GM18870 (cell line): ENCODE measurements around the gene EYA4.

Source experiments
- ATAC-seq: cut with Tn5 transposase; IDR thresholded peaks from one replicate; pipeline ENCODE4 v1.9.1; 2021; ENCODE audit warnings: moderate library complexity; ENCODE audit not compliant: unreplicated experiment

Gene EYA4

DNA sequence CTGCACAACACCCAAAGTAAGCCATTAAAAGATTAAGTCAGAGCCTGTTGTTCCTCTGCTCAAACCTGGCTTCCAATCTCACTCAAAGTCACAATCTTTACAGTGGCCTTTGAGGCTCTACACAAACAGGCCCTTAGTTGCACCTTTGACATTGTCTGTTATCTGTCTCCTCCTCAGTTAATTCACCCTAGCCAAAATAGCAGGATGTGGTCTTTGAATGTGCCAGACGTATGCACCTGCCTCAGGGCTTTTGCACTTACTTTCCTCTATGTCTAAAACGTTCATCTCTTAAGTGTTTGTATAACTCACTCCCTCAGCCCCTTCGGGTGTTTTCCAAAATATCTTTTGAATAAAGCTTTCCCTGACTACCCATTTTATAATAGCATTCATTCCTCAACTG, 107.7 kb downstream of the EYA4 start:
- no peak for ATAC-seq

- no peak for ATAC-seq
Observed at GRCh38 chr6:133350928-133351327, 109.8 kb downstream of the EYA4 start.

DNA sequence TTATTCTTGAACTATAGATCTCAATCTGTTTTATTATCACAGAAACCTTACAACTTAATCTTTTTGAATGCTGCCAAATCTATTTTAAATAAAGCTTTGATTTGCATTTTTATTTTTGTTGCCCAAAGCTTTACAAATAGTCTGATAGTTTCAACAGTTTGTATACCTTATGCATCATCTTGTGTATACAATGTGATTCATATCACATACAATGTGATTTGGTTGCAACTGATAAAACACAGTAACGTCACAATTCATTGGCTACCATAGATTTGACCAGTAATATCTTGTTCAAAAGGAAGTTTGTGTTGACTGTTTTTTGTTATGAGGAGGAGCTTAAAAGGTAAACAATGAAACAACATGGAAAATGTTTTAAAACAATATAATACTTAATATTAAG, 110.9 kb downstream of the EYA4 start:
- no peak for ATAC-seq

DNA sequence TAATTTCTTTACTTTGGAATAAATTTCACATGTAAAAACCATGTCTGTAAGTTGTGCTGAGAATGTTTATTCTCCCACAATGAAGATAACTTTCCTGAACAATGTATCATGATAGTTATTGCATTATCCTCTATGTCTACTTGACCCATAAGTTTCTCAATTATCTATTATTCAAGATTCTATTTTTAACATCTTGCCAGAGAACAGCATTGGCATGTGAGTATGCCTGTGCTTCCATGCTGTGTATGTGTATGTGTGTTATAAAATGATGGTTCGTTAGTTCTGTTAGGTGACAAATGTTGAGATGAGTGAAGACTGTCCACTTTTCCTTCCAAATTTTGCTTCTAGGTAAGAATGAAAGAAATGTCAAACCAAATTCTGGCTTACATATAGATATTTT, 111.9 kb downstream of the EYA4 start:
- no peak for ATAC-seq

DNA sequence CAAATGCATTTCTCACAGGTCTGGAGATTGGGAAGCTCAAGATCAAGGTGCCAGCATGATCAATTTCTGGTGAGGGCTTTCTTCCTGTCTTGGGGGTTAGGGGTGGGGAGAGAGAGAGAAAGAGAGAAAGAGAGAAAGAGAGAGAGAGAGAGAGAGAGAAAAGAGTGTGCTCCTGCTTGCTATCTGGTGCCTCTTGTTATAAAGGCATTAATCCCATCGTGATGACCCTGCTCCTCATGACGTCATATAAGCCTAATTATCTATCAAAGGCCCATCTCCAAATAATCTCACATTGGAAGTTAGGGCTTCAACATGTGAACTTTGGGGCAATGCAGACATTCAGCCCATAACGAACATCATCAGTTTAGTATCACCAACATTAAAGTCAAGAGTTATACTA, 114.8 kb downstream of the EYA4 start:
- ATAC-seq: no peak

DNA sequence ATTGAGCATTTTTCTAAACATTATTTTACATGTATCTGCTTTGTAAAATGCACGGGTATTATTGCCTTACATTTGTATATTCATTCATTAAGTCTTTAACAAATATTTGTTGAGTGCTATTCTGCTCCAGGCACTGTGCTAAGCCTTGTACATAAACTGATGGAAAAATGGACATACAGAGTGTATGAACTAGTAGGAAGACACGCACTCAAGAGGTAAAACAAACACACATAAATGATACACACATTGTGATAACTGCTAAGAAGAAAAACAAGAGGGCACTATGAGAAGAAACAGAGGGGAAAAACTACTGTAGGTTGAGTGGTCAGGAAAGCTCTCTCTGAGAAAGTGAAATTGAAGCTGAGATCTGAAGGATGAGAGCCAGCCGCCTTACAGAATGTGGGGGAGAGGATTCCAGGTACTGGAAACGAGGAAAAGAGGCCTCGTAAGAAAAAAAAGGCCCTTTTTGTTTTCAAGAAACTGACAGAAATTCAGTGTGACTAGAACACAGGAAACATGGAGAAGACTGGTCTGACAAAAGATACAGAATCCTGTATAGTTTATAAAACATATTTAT, 117.5 kb downstream of the EYA4 start:
- ATAC-seq: no peak

GRCh38 chr6:133359256-133359655, 118.1 kb downstream of the EYA4 start:
- no peak for ATAC-seq

- ATAC-seq: no peak
Observed at GRCh38 chr6:133359760-133360159, 118.6 kb downstream of the EYA4 start.

GRCh38 chr6:133360194-133360593, 119.0 kb downstream of the EYA4 start:
- ATAC-seq: no peak

DNA sequence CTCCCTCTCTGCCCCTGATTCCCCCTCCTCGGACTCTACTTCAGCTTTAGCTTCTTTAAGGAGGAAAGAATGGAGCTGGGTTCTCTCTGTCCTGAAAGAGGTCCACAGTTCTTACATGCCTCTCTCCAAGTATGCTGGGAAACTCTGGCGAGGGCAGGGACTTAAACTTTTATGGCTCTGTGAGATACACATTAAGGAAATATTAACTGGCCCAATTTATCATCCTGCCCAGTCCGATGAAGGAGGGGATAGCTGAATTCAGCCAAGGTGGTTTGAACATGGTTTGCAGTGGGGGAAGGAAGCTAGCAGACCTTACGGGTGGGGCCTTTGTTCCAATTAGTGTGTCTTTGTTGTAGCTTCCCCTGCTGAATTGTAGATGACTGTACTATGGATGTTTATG, 121.7 kb downstream of the EYA4 start:
- ATAC-seq: no peak

DNA sequence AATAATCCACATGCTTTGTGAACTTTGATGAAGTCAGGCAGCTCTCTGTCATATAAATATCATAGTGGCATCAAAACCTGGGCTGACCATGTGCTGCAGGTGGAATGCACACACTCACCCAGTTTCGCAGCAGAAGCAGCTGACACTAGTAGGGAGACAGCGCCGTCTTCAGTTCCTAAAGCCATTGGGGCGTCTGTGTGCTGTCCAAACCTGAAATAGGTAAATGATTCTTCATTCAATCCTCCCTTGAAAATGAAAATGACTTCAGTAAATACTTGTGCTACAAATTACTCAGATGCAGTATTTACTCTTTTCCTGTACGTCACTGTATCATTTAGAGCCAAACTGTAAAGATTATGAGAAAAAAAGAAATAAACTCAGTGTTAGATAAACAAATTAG, 127.5 kb downstream of the EYA4 start:
- ATAC-seq: no peak

DNA sequence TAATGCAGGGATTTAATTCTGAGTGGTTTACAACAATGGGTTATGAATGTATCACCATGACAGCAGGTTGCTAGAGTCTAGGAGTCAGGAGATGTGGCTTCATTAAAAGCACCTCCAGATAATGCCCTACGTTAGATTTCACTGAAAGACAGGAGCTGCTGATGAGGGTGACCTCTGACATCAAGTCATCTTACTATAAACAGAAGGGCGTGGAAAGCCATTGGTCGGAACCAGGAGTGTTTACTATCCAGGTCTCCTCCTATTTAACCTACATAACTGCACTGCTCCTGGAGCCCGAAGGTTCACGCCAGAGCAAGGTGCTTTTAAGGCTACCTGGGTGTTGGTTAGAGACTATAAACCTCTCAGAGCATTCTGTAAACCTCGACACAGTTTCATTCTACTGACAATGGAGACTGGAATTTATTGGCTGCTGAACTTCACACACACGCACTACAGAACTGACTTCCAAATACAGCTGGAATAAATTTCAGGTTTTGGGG, 128.7 kb downstream of the EYA4 start:
- ATAC-seq: no peak

DNA sequence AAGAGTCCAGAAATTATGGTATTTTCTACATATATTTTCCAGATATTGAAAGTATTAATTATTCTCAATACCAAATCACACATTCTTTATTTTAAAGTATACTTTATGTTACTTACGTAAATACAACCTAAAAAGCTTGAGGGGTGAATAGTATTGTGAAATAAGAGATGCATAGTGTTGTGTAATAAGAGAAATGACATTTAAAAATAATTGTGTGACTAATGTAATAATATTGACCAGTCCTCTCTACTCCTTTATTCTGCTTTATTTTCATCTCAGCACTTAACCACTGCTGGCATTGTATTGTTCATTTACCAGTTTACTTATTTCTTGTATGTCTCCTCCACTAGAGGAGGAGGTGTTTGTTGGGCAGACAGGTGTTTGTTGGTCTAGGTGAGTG, 135.6 kb downstream of the EYA4 start:
- no peak for ATAC-seq

DNA sequence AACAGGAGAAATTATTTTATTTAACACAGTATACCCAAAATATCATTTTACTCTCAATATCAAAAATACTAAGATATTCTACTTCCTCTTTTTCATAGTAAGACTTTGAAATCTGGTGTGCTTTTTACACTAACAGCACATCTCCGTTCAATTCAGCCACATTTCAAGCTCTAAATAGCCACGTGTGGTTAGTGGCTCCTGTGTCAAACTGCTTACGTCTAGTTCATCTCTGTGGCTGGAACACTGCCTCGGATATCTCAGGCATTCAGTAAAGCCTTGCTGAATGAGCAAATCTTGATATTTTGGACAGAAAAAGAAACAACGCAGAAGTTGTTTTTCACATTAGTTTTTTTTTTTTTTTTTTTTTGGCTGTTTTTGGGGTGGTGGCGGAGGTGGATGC, 136.1 kb downstream of the EYA4 start:
- no peak for ATAC-seq

- no peak for ATAC-seq
Observed at GRCh38 chr6:133380047-133380446, 138.9 kb downstream of the EYA4 start.

DNA sequence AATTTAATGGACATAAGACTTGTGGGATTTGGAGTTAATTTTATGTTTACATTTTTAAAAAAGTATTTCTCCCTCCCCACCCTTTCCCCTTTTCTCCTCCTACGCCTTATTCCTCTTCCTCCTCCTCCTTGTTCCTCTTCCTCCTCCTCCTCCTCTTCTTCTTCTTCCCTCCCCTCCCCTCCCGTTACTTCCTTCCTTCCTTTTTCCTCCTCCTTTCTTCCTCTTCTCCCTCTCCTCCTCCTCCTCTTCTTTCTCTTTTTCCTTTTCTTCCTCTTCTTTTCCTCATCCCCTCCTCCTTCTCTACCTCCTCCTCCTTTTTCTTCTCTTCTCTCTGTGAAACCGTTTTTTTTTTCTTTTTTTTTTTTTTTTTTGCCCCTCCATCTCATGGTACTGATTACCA, 139.6 kb downstream of the EYA4 start:
- ATAC-seq: no peak

DNA sequence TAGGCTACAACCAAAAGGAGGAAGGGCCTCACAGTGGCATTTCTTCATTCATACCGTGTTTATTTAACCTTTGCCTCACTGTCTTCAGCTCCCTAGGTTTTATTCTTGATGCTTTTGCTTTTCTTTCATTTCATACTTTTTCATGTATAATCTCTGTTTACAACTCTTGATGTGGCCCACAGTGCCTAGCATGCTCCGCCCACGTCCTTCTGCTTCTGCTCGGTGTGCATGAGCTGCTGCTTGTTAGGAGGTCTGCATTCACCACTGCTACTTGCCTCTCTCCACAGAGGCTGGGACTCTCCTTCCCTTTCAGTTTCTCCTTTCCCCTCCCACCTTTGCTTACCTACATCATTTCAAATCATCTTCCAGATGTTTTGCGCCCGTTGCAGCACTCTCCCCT, 147.6 kb downstream of the EYA4 start:
- ATAC-seq: no peak

- no peak for ATAC-seq
Observed at GRCh38 chr6:133390168-133390567, 149.0 kb downstream of the EYA4 start.

GRCh38 chr6:133392015-133392414, 150.9 kb downstream of the EYA4 start:
- no peak for ATAC-seq

DNA sequence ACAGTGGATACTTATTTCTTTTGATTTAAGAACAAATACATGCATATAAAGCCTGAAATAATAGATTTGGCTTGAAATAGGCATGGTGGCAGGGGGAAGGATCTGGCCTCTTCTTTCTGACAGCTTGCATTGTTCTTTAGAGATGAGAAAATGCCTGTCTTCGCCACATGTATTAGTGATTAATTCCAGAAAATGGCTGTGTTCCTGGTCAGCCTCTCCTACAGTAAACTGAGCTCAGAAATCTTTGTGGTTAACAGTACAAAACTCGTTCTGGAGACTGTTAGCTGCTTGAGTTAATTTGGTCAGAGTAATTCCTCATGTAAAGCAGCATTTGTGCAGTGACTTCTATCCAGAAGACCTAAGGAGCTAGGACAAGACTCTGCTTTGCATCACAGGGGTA, 151.5 kb downstream of the EYA4 start:
- ATAC-seq: no peak

- ATAC-seq: no peak
Observed at GRCh38 chr6:133393891-133394290, 152.7 kb downstream of the EYA4 start.

DNA sequence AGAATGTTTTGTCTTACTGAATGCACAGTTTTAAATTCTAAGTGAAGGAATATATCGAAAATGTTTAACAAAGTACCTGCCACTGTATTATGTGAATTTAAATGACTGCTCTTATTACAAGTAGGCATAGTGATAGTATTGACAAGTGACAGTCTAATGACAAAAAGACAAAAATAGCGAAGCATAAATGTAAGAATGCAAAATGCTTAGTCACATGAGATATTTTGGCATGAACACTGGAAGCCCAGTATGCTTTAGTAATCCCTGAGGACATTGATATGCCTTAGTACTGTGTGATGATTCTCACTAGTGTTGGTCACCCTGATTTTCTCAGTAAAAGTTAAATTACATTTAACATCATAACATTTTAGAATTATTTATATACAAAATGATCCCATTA, 153.5 kb downstream of the EYA4 start:
- ATAC-seq: no peak

GRCh38 chr6:133396233-133396983, 155.3 kb downstream of the EYA4 start:
- no peak for ATAC-seq
